ENCODE measurements around the gene RIMBP2.

- TF ChIP-seq POLR2A (IDR thresholded peaks at IDR 0.05) (no peak), CTCF (IDR thresholded peaks at IDR 0.05) (no peak)
These were observed 74.4 kb downstream of the RIMBP2 start for GRCh38 chr12:130641533-130642184.

Data from uterus (tissue), 2 donors.